ENCODE data around the gene LTA.

Gene LTA

GRCh38 chr6:31621320-31621939 lies 49.3 kb downstream of the LTA start:
- peak overlapping the region; percentile 94 for H3K4me3 ChIP-seq (ENCODE audit: low read length)
- no peaks in the 10 kb centered on the region for H3K27me3 ChIP-seq (ENCODE audit: insufficient read depth, low read length)
- 6% methylated on average over 15 of the region's 15 CpGs for WGBS
- H3K9ac ChIP-seq (ENCODE audit: low read depth, low read length), result peak overlapping the region; percentile 97
- peaks cover 50% of the 10 kb centered on the region for H3K36me3 ChIP-seq (ENCODE audit: insufficient read depth, low read length)
- H3K4me1 ChIP-seq (ENCODE audit: insufficient read depth, low read length), result peaks cover 13% of the 10 kb centered on the region; the same call in 1 of the 2 replicates
- no peaks in the 10 kb centered on the region for H3K9me3 ChIP-seq (ENCODE audit: insufficient read depth, low read depth, low read length)
- H3K27ac ChIP-seq (ENCODE audit: low read depth, low read length), result peak overlapping the region; percentile 99

GRCh38 chr6:31621991-31622390 lies 49.9 kb downstream of the LTA start:
- WGBS, result 34% methylated on average over 4 of the region's 4 CpGs
- peak overlapping the region; percentile 94 for H3K4me3 ChIP-seq (ENCODE audit: low read length)
- no peaks in the 10 kb centered on the region for H3K9me3 ChIP-seq (ENCODE audit: insufficient read depth, low read depth, low read length)
- H3K36me3 ChIP-seq (ENCODE audit: insufficient read depth, low read length), result peaks cover 56% of the 10 kb centered on the region
- peak overlapping the region; percentile 99; the same call in 1 of the 2 replicates for H3K27ac ChIP-seq (ENCODE audit: low read depth, low read length)
- H3K4me1 ChIP-seq (ENCODE audit: insufficient read depth, low read length), result peaks cover 13% of the 10 kb centered on the region; the same call in 1 of the 2 replicates
- H3K27me3 ChIP-seq (ENCODE audit: insufficient read depth, low read length), result no peaks in the 10 kb centered on the region
- peak overlapping the region; percentile 97 for H3K9ac ChIP-seq (ENCODE audit: low read depth, low read length)

- Histone ChIP-seq H3K4me1 (ENCODE audit: insufficient read depth, low read length) (peaks cover 13% of the 10 kb centered on the region; the same call in 1 of the 2 replicates), H3K36me3 (ENCODE audit: insufficient read depth, low read length) (peaks cover 63% of the 10 kb centered on the region), H3K27me3 (ENCODE audit: insufficient read depth, low read length) (no peaks in the 10 kb centered on the region), H3K9ac (ENCODE audit: low read depth, low read length) (peak overlapping the region; percentile 97; the same call in 1 of the 2 replicates), H3K27ac (ENCODE audit: low read depth, low read length) (no peak overlapping the region), H3K4me3 (ENCODE audit: low read length) (peak overlapping the region; percentile 94; the same call in 1 of the 2 replicates), H3K9me3 (ENCODE audit: insufficient read depth, low read depth, low read length) (no peaks in the 10 kb centered on the region)
- 90% methylated on average over 10 of the region's 10 CpGs for WGBS
Observed at GRCh38 chr6:31622684-31623091, 50.6 kb downstream of the LTA start.

Data from HUES64 (cell line).